HCT116 (cell line): Measurements from ENCODE around the gene ACER3. TPM values are rescaled to one million over a fixed set of nuclear protein-coding genes. Genes with fewer than 3 reads are reported as not detected.

ENCODE experiments used
- ATAC-seq: fragments of 200-7000 bp; cut with Tn5 transposase; 2 replicates; pipeline ENCODE4 v1.9.1; 2020; ENCODE audit warnings: mild to moderate bottlenecking, moderate library complexity
- BruUV-seq: library from RNA; stranded (reverse); fragments of 400-500 nt; replicated peaks from 2 replicates; lab custom pipeline; 2021; lab: Mats Ljungman, UMichigan
- CTCF ChIA-PET: fragments of 300-600 bp; sonication (Branson Sonifier 250); formaldehyde crosslinking; loops from one replicate; lab custom pipeline; 2021; ENCODE audit warnings: antibody characterized with exemption; lab: Charles Lee
- POLR2A ChIA-PET: fragments of 300-600, 350-600 bp; sonication (Branson Sonifier 250); formaldehyde crosslinking; loops from one replicate; lab custom pipeline; 2021; ENCODE audit warnings: antibody characterized with exemption; lab: Charles Lee
- RAD21 ChIA-PET, 2 experiments: fragments of 300-600 bp; sonication (Branson Sonifier 250); formaldehyde crosslinking; loops; one replicate each; lab custom pipeline; 2023; ENCODE audit warnings: low total read pairs in 2 of 2; ENCODE audit not compliant: uncharacterized antibody in 2 of 2, unreplicated experiment in 2 of 2, low non-redundant PET in 1 of 2; lab: Charles Lee
- DNase-seq: peaks from one replicate; pipeline ENCODE4 v3.0.0-alpha.2; 2010; ENCODE audit warnings: low read depth, low spot score
- H2AFZ ChIP-seq: fragments of 200-600 bp; shearing (Covaris generic), sonication (generic); 2 replicates; pipeline ENCODE4 v1.6.1; 2017; ENCODE audit warnings: low read depth, mixed run types, mixed read lengths, antibody characterized with exemption, low read length; ENCODE audit not compliant: poor library complexity, severe bottlenecking
- H3K27ac ChIP-seq: 2 replicates; pipeline ENCODE4 v1.5.1; 2012; ENCODE audit warnings: low read depth, low read length
- H3K27me3 ChIP-seq: fragments of 200-600 bp; sonication (generic); 2 replicates; pipeline ENCODE4 v1.6.1; 2016; ENCODE audit warnings: mixed run types, low read length, mixed read lengths; ENCODE audit not compliant: insufficient read depth
- H3K36me3 ChIP-seq, 2 experiments: fragments of 200-500 bp in 1 of 2; fragments of 200-600 bp in 1 of 2; sonication (Bioruptor generic) in 1 of 2; sonication (generic) in 1 of 2; 2 replicates each; pipeline versions ENCODE4 v1.5.1 to v1.6.1; 2014 to 2016; ENCODE audit warnings: low read length in 2 of 2, inconsistent platforms in 1 of 2, mixed read lengths in 1 of 2, mixed run types in 1 of 2; ENCODE audit not compliant: insufficient read depth in 2 of 2, control insufficient read depth in 1 of 2
- H3K4me1 ChIP-seq, 2 experiments: fragments of 200-600 bp in 1 of 2; sonication (generic) in 1 of 2; 2 replicates each; pipeline versions ENCODE4 v1.5.1 to v1.6.1; 2012 to 2017; ENCODE audit warnings: low read length in 2 of 2, inconsistent platforms in 1 of 2, mild to moderate bottlenecking in 1 of 2, mixed read lengths in 1 of 2, mixed run types in 1 of 2, moderate library complexity in 1 of 2; ENCODE audit not compliant: insufficient read depth in 2 of 2, control insufficient read depth in 1 of 2
- H3K4me2 ChIP-seq: fragments of 200-600 bp; sonication (generic); 2 replicates; pipeline ENCODE4 v1.6.1; 2017; ENCODE audit warnings: mixed run types, low read length, mixed read lengths
- H3K4me3 ChIP-seq, 2 experiments: fragments of 200-600 bp in 1 of 2; sonication (generic) in 1 of 2; replicated peaks in 1 of 2; 2 replicates each; pipeline ENCODE4 v1.5.1; 2011 to 2016; ENCODE audit warnings: low read length in 2 of 2, control low read depth in 1 of 2, low read depth in 1 of 2, mild to moderate bottlenecking in 1 of 2, mixed read lengths in 1 of 2, mixed run types in 1 of 2
- H3K79me2 ChIP-seq: fragments of 200-600 bp; sonication (generic); 2 replicates; pipeline ENCODE4 v1.6.1; 2017; ENCODE audit warnings: mild to moderate bottlenecking, mixed run types, low read length, moderate library complexity, mixed read lengths; ENCODE audit not compliant: insufficient read depth
- H3K9ac ChIP-seq: fragments of 200-600 bp; sonication (generic); 2 replicates; pipeline ENCODE4 v1.6.1; 2016; ENCODE audit warnings: low read length, mixed read lengths
- H3K9me2 ChIP-seq: fragments of 200-600 bp; sonication (generic), shearing (Covaris generic); 2 replicates; pipeline ENCODE4 v1.6.1; 2017; ENCODE audit warnings: mixed run types, mild to moderate bottlenecking, moderate library complexity; ENCODE audit not compliant: insufficient read depth
- H3K9me3 ChIP-seq, 2 experiments: fragments of 200-500 bp in 1 of 2; fragments of 200-600 bp in 1 of 2; sonication (Bioruptor generic) in 1 of 2; sonication (generic) in 1 of 2; 2 replicates each; pipeline ENCODE4 v1.6.1; 2014 to 2017; ENCODE audit warnings: low read length in 2 of 2, mixed read lengths in 2 of 2, inconsistent platforms in 1 of 2, low read depth in 1 of 2, mild to moderate bottlenecking in 1 of 2, mixed run types in 1 of 2, moderate library complexity in 1 of 2; ENCODE audit not compliant: control insufficient read depth in 1 of 2, insufficient read depth in 1 of 2
- H4K20me1 ChIP-seq: fragments of 200-600 bp; sonication (generic), shearing (Covaris generic); 2 replicates; pipeline ENCODE4 v1.6.1; 2017; ENCODE audit warnings: mixed run types, mild to moderate bottlenecking, moderate library complexity; ENCODE audit not compliant: insufficient read depth
- ATF3 ChIP-seq: IDR thresholded peaks from 2 replicates; pipeline ENCODE4 v1.6.1; 2012
- CTCF ChIP-seq, 3 experiments: fragments of 200-600 bp in 1 of 3; sonication (generic) in 1 of 3; IDR thresholded peaks in 2 of 3; conservative IDR thresholded peaks in 1 of 3; 2 replicates each; pipeline ENCODE4 v1.5.1; 2012 to 2017; ENCODE audit warnings: low read depth in 2 of 3, low read length in 2 of 3, antibody characterized with exemption in 1 of 3, borderline replicate concordance in 1 of 3, control low read depth in 1 of 3, mild to moderate bottlenecking in 1 of 3, mixed read lengths in 1 of 3, mixed run types in 1 of 3, moderate library complexity in 1 of 3; ENCODE audit not compliant: insufficient read depth in 1 of 3
- EGR1 ChIP-seq: IDR thresholded peaks from 2 replicates; pipeline ENCODE4 v1.6.1; 2012; ENCODE audit warnings: low read depth
- ELF1 ChIP-seq: IDR thresholded peaks from 2 replicates; pipeline ENCODE4 v1.6.1; 2012; ENCODE audit warnings: low read depth, borderline replicate concordance
- EZH2phosphoT487 ChIP-seq: fragments of 200-600 bp; IDR thresholded peaks from 2 replicates; pipeline ENCODE4 v1.6.1; 2018; ENCODE audit warnings: antibody characterized with exemption, borderline replicate concordance
- FOSL1 ChIP-seq: IDR thresholded peaks from 2 replicates; pipeline ENCODE4 v1.6.1; 2012; ENCODE audit warnings: low read depth
- MAX ChIP-seq: IDR thresholded peaks from 2 replicates; pipeline ENCODE4 v1.6.1; 2012
- POLR2A ChIP-seq: IDR thresholded peaks from 2 replicates; pipeline ENCODE4 v1.7.0; 2011; ENCODE audit warnings: borderline replicate concordance; ENCODE audit not compliant: insufficient read depth, insufficient read length; ENCODE audit errors: extremely low read depth
- POLR2AphosphoS5 ChIP-seq: IDR thresholded peaks from 2 replicates; pipeline ENCODE4 v1.6.1; 2011; ENCODE audit warnings: mild to moderate bottlenecking, low read depth, low read length, moderate library complexity
- SP1 ChIP-seq: IDR thresholded peaks from 2 replicates; pipeline ENCODE4 v1.6.1; 2012; ENCODE audit warnings: low read depth
- SRF ChIP-seq: IDR thresholded peaks from 2 replicates; pipeline ENCODE4 v1.6.1; 2012; ENCODE audit warnings: low read depth
- ZBTB33 ChIP-seq: IDR thresholded peaks from 2 replicates; pipeline ENCODE4 v1.6.1; 2011; ENCODE audit warnings: mild to moderate bottlenecking, low read length, moderate library complexity; ENCODE audit not compliant: insufficient replicate concordance; ENCODE audit errors: extremely low read depth
- ZFX ChIP-seq: fragments of 450-650 bp; IDR thresholded peaks from 2 replicates; pipeline ENCODE4 v1.6.1; 2017
- intact Hi-C: fragments of 100-400 bp; cut with micrococcal nuclease; formaldehyde crosslinking; loops from 2 replicates; pipeline ENCODE4 v1.10.0; 2022
- total RNA-seq: library from RNA; stranded (reverse); gene quantifications from one replicate; pipeline ENCODE4 v1.2.1, GENCODE V29; 2021; ENCODE audit not compliant: unreplicated experiment

Gene ACER3
- total RNA-seq, 1 experiment from 2014 or later = 19.1 TPM

- TF ChIP-seq ELF1 = no peak
Measured at GRCh38 chr11:76885390-76886097, 24.8 kb downstream of the ACER3 start (continued).

- ChIA-PET CTCF (interaction anchor here (1.0 to 3.4 kb wide), 2 partner anchors 30 to 158 kb away, joined by 4 to 13 read pairs; no protein-coding TSS in a partner anchor), RAD21 (no interaction called here), POLR2A (interaction anchor here (2.0 kb wide), 1 partner anchor 10 kb away, joined by 5 read pairs; no protein-coding TSS in a partner anchor)
- no peaks in the 10 kb centered on the region for H3K27me3 ChIP-seq
- H3K4me3 ChIP-seq = no peak overlapping the region
- no peaks in the 10 kb centered on the region; the same call in 1 of the 2 replicates for H3K9me2 ChIP-seq
- no peak overlapping the region for H2AFZ ChIP-seq
- no peaks in the 10 kb centered on the region for H3K36me3 ChIP-seq
- no peak overlapping the region for H3K4me2 ChIP-seq
- no peaks in the 10 kb centered on the region; the same call in 1 of the 2 replicates for H4K20me1 ChIP-seq
- DNase-seq = no peak
- no peak overlapping the region for H3K27ac ChIP-seq
- ATAC-seq = no peak
- H3K4me1 ChIP-seq = peaks cover 6 to 30% of the 10 kb centered on the region in 2 experiments
- H3K9ac ChIP-seq = no peak overlapping the region
- H3K79me2 ChIP-seq = peaks cover 25% of the 10 kb centered on the region
- no peaks in the 10 kb centered on the region for H3K9me3 ChIP-seq
- no peak for TF ChIP-seq SRF
- intact Hi-C loops = no loop called here
- BruUV-seq = no TSS peak
Measured at GRCh38 chr11:76888989-76889388, 28.3 kb downstream of the ACER3 start.

GRCh38 chr11:76889411-76889975 lies 28.8 kb downstream of the ACER3 start:
- Histone ChIP-seq H3K9ac (no peak overlapping the region), H3K36me3 (no peaks in the 10 kb centered on the region), H3K9me3 (no peaks in the 10 kb centered on the region), H3K27ac (no peak overlapping the region), H3K4me3 (no peak overlapping the region), H3K27me3 (no peaks in the 10 kb centered on the region), H4K20me1 (no peaks in the 10 kb centered on the region; the same call in 1 of the 2 replicates), H3K4me2 (no peak overlapping the region), H3K79me2 (peaks cover 20% of the 10 kb centered on the region), H3K4me1 (peaks cover 6 to 30% of the 10 kb centered on the region in 2 experiments), H2AFZ (no peak overlapping the region), H3K9me2 (no peaks in the 10 kb centered on the region; the same call in 1 of the 2 replicates)
- intact Hi-C loops = no loop called here
- ATAC-seq (no peak), DNase-seq (no peak)
- POLR2A ChIA-PET = no interaction called here
- no TSS peak for BruUV-seq
- RAD21 ChIA-PET = no interaction called here
- CTCF ChIA-PET = interaction anchor here (3.4 kb wide), 1 partner anchor 30 kb away, joined by 13 read pairs; no protein-coding TSS in a partner anchor
- TF ChIP-seq POLR2AphosphoS5 (no peak), FOSL1 (no peak), ATF3 (no peak), SP1 (no peak), POLR2A (no peak), EGR1 (no peak), ZBTB33 (no peak), EZH2phosphoT487 (no peak), CTCF (IDR thresholded peaks at IDR 0.05 in 2 of 3, conservative IDR thresholded peaks at IDR 0.05 in 1 of 3; ENCODE audit: borderline replicate concordance in 1 of 3, insufficient read depth in 1 of 3, low read depth in 2 of 3, low read length in 2 of 3) (no peak), ZFX (no peak), MAX (no peak)
